Tibial nerve (tissue), 4 donors: Measurements from ENCODE around the gene RASSF5. TPM values are rescaled to one million over a fixed set of nuclear protein-coding genes. Genes with fewer than 3 reads are reported as not detected.

Experiments
- DNase-seq, 2 donors: peaks; one replicate each; pipeline ENCODE4 v3.0.0-alpha.2; 2019; ENCODE audit warnings: low spot score in 2 of 2
- H3K27ac ChIP-seq, 4 donors: fragments of 200-600 bp; sonication (generic) in 3 of 4; one replicate each; pipeline ENCODE4 v1.5.1; 2017 to 2019; ENCODE audit warnings: mild to moderate bottlenecking in 1 of 4
- H3K27me3 ChIP-seq, 2 donors: fragments of 200-600 bp; sonication (generic) in 1 of 2; one replicate each; pipeline versions ENCODE4 v1.5.1 to v1.6.0; 2017 to 2019
- H3K36me3 ChIP-seq, 3 donors: fragments of 200-600 bp; sonication (generic); one replicate each; pipeline ENCODE4 v1.5.1; 2018 to 2019
- H3K4me1 ChIP-seq, 4 donors: fragments of 200-600 bp; sonication (generic) in 3 of 4; one replicate each; pipeline ENCODE4 v1.5.1; 2017 to 2019
- H3K4me3 ChIP-seq, 4 donors: fragments of 200-600 bp; sonication (generic) in 3 of 4; one replicate each; pipeline ENCODE4 v1.5.1; 2017 to 2019; ENCODE audit warnings: mild to moderate bottlenecking in 1 of 4, moderate library complexity in 1 of 4
- H3K9me3 ChIP-seq, 4 donors: fragments of 200-600 bp; sonication (generic) in 3 of 4; one replicate each; pipeline ENCODE4 v1.5.1; 2017 to 2019
- CTCF ChIP-seq, 5 experiments: fragments of 200-600 bp in 3 of 5; fragments of 450-650 bp in 2 of 5; sonication (generic) in 3 of 5; IDR thresholded peaks; one replicate each; pipeline ENCODE4 v1.5.1; 2016 to 2019; ENCODE audit warnings: antibody characterized with exemption in 5 of 5, mild to moderate bottlenecking in 3 of 5, moderate library complexity in 2 of 5
- EP300 ChIP-seq, 2 donors: sonication (generic); formaldehyde crosslinking; IDR thresholded peaks; one replicate each; pipeline ENCODE4 v1.6.1; 2017; ENCODE audit warnings: antibody characterized with exemption in 2 of 2, mild to moderate bottlenecking in 1 of 2
- POLR2A ChIP-seq, 2 donors: fragments of 450-650 bp; IDR thresholded peaks; one replicate each; pipeline ENCODE4 v1.6.1; 2017; ENCODE audit warnings: antibody characterized with exemption in 2 of 2, mild to moderate bottlenecking in 2 of 2, moderate library complexity in 2 of 2
- WGBS, 2 donors: methylation state at CpG; one replicate each; pipeline ENCODE4 v1.1.5; 2018; 5-methylcytosine and 5-hydroxymethylcytosine counted together
- total RNA-seq, 4 donors: library from RNA; depleted of rRNA; stranded (reverse); fragments of >200 nt; gene quantifications; one replicate each; pipeline ENCODE4 v1.1.0, GENCODE V29; 2016

The RASSF5 gene
- total RNA-seq, 4 donors from 2014 or later: 24.0 to 32.9 (median 30.2) TPM

- Histone ChIP-seq H3K4me1 (peaks cover 0 to 35% (median 6%) of the 10 kb centered on the region in 4 donors), H3K36me3 (no peaks in the 10 kb centered on the region), H3K9me3 (no peaks in the 10 kb centered on the region), H3K27me3 (no peaks in the 10 kb centered on the region), H3K27ac (no peak overlapping the region), H3K4me3 (no peak overlapping the region)
- WGBS, 2 donors: 66 to 78% methylated on average over 3 of the region's 3 CpGs
- no peak for DNase-seq
- TF ChIP-seq CTCF (IDR thresholded peaks at IDR 0.05) (no peak), EP300 (IDR thresholded peaks at IDR 0.05) (no peak), POLR2A (IDR thresholded peaks at IDR 0.05) (no peak)
These were observed 63.2 kb downstream of the RASSF5 start for GRCh38 chr1:206570529-206570928.

- Histone ChIP-seq H3K27ac (no peak overlapping the region), H3K4me3 (no peak overlapping the region), H3K36me3 (no peaks in the 10 kb centered on the region), H3K27me3 (no peaks in the 10 kb centered on the region), H3K4me1 (peaks cover 0 to 27% (median 18%) of the 10 kb centered on the region in 4 donors), H3K9me3 (no peaks in the 10 kb centered on the region)
- no peak for DNase-seq
- TF ChIP-seq EP300 (IDR thresholded peaks at IDR 0.05) (no peak), POLR2A (IDR thresholded peaks at IDR 0.05) (no peak)
- 94 to 95% methylated on average over 4 of the region's 4 CpGs for WGBS, 2 donors
These were observed 65.5 kb downstream of the RASSF5 start for GRCh38 chr1:206572835-206573234.

DNA sequence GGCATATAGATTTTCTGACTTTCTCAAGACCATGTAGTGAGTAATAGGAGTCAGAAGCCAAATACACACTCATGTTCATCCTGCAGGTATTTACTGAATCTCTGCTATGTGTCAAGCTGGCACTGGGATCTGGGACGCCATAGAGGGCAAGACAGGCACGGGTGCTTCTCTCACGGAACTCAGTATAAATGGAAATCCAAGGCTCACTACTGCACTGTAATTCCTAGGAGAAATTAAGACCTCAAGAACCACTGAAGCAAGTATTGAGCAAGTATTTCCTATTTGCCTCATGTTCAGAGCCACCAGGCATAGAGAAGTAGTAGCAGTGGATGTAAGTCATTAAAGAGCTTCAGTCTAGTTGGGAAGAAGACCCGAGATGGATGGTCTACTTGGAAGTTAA is 66.0 kb downstream of the RASSF5 start:
- WGBS, 2 donors: 77 to 82% methylated on average over 4 of the region's 4 CpGs
- TF ChIP-seq POLR2A (IDR thresholded peaks at IDR 0.05): no peak
- TF ChIP-seq EP300 (IDR thresholded peaks at IDR 0.05): peak in 1 of 2 donors; percentile 8
- peaks cover 0 to 27% (median 18%) of the 10 kb centered on the region in 4 donors for H3K4me1 ChIP-seq
- no peak overlapping the region for H3K27ac ChIP-seq
- no peaks in the 10 kb centered on the region for H3K9me3 ChIP-seq
- H3K4me3 ChIP-seq: no peak overlapping the region
- no peaks in the 10 kb centered on the region for H3K36me3 ChIP-seq
- H3K27me3 ChIP-seq: no peaks in the 10 kb centered on the region
- no peak for DNase-seq

- no peak for DNase-seq
- WGBS, 2 donors: 81 to 93% methylated on average over 4 of the region's 4 CpGs
- TF ChIP-seq EP300 (IDR thresholded peaks at IDR 0.05) (no peak), CTCF (IDR thresholded peaks at IDR 0.05) (no peak), POLR2A (IDR thresholded peaks at IDR 0.05) (no peak)
- H3K9me3 ChIP-seq: no peaks in the 10 kb centered on the region
- no peaks in the 10 kb centered on the region for H3K27me3 ChIP-seq
- H3K27ac ChIP-seq: no peak overlapping the region
- peaks cover 0 to 32% (median 18%) of the 10 kb centered on the region in 4 donors for H3K4me1 ChIP-seq
- H3K36me3 ChIP-seq: no peaks in the 10 kb centered on the region
- H3K4me3 ChIP-seq: no peak overlapping the region
These were observed 66.4 kb downstream of the RASSF5 start for GRCh38 chr1:206573762-206574161.

- no peaks in the 10 kb centered on the region for H3K9me3 ChIP-seq
- no peak overlapping the region for H3K4me3 ChIP-seq
- H3K27me3 ChIP-seq: no peaks in the 10 kb centered on the region
- peak overlapping the region in 3 of 4 donors; percentile 75 to 79 (median 77) for H3K27ac ChIP-seq
- 43 to 45% methylated on average over 10 of the region's 11 CpGs for whole genome bisulfite sequencing, 2 donors
- peaks cover 0 to 37% (median 21%) of the 10 kb centered on the region in 4 donors for H3K4me1 ChIP-seq
- peaks cover 0 to 4% (median 0%) of the 10 kb centered on the region in 3 donors for H3K36me3 ChIP-seq
- TF ChIP-seq POLR2A (IDR thresholded peaks at IDR 0.05) (no peak), EP300 (IDR thresholded peaks at IDR 0.05) (peak in 1 of 2 donors; percentile 67)
- peak in 1 of 2 donors; percentile 65 for DNase-seq
These were observed 68.0 kb downstream of the RASSF5 start for GRCh38 chr1:206575165-206575893.

- TF ChIP-seq POLR2A (IDR thresholded peaks at IDR 0.05) (no peak), CTCF (IDR thresholded peaks at IDR 0.05) (no peak), EP300 (IDR thresholded peaks at IDR 0.05) (no peak)
- Histone ChIP-seq H3K4me1 (peaks cover 0 to 38% (median 21%) of the 10 kb centered on the region in 4 donors), H3K27ac (peak overlapping the region in 3 of 4 donors; percentile 75 to 79 (median 77)), H3K27me3 (no peaks in the 10 kb centered on the region), H3K4me3 (no peak overlapping the region), H3K36me3 (peaks cover 0 to 4% (median 0%) of the 10 kb centered on the region in 3 donors), H3K9me3 (no peaks in the 10 kb centered on the region)
- 90 to 94% methylated on average over 3 of the region's 3 CpGs for WGBS, 2 donors
- DNase-seq: no peak
These were observed 68.8 kb downstream of the RASSF5 start for GRCh38 chr1:206575894-206576737.
